ENCODE measurements around the gene NR1H2.

The NR1H2 gene

DNA sequence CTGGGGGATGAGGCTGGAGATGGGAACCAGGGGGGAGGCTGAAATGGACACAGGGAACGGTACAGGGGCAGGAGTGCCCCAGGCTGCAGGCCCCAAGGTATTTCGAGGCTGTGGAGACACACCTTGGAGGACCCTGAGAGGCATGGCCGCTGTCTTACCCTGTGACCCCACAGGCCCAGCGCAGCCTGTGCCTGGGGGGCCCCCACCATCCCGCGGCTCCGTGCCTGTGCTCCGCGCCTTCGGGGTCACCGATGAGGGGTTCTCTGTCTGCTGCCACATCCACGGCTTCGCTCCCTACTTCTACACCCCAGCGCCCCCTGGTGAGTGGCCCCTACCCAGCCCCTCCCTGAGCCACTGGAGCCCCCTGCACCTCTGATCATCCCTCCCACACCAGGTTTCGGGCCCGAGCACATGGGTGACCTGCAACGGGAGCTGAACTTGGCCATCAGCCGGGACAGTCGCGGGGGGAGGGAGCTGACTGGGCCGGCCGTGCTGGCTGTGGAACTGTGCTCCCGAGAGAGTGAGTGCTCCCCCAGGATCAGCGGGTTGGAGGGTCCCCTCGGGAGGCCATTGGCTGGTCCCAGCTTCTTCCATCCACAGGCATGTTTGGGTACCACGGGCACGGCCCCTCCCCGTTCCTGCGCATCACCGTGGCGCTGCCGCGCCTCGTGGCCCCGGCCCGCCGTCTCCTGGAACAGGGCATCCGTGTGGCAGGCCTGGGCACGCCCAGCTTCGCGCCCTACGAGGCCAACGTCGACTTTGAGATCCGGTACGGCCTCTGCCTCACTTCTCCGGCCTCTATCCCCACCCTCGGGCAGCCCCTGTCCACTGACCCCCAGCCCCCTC lies 25.6 kb downstream of the NR1H2 start:
- no peaks in the 10 kb centered on the region for H3K4me1 ChIP-seq (ENCODE audit: low read length)
- no peak overlapping the region for H3K27ac ChIP-seq (ENCODE audit: low read length)
- H4K20me1 ChIP-seq (ENCODE audit: insufficient read depth, low read length), result 0 out of 2 replicates have a peak, but pooled peaks cover 7% of the 10 kb centered on the region
- no peak overlapping the region for H3K4me2 ChIP-seq (ENCODE audit: low read length)
- peaks cover 52% of the 10 kb centered on the region for H3K36me3 ChIP-seq (replicated peaks; ENCODE audit: low read depth, low read length)
- no peak overlapping the region for H3K4me3 ChIP-seq (ENCODE audit: low read length)
- H3K79me2 ChIP-seq (ENCODE audit: low read length), result peaks cover 32% of the 10 kb centered on the region
- H2AFZ ChIP-seq (ENCODE audit: low read depth, low read length), result no peak overlapping the region
- no peak overlapping the region for H3K9ac ChIP-seq (ENCODE audit: low read length)
- H3K9me3 ChIP-seq (ENCODE audit: insufficient read depth, low read length), result no peaks in the 10 kb centered on the region
- no peaks in the 10 kb centered on the region for H3K27me3 ChIP-seq (ENCODE audit: low read depth, low read length)
- TF ChIP-seq EZH2phosphoT487 (IDR thresholded peaks at IDR 0.05; ENCODE audit: low read depth) (no peak), CTCF (IDR thresholded peaks at IDR 0.05; ENCODE audit: low read depth, low read length) (peak; percentile 17; the same call in 1 of the 2 replicates)

- Histone ChIP-seq H3K4me2 (ENCODE audit: low read length) (no peak overlapping the region), H3K9ac (ENCODE audit: low read length) (no peak overlapping the region), H3K79me2 (ENCODE audit: low read length) (peaks cover 24% of the 10 kb centered on the region), H3K4me3 (ENCODE audit: low read length) (no peak overlapping the region), H3K4me1 (ENCODE audit: low read length) (no peaks in the 10 kb centered on the region), H3K36me3 (replicated peaks; ENCODE audit: low read depth, low read length) (peaks cover 56% of the 10 kb centered on the region), H3K9me3 (ENCODE audit: insufficient read depth, low read length) (no peaks in the 10 kb centered on the region), H4K20me1 (ENCODE audit: insufficient read depth, low read length) (0 out of 2 replicates have a peak, but pooled peaks cover 6% of the 10 kb centered on the region), H3K27ac (ENCODE audit: low read length) (no peak overlapping the region), H2AFZ (ENCODE audit: low read depth, low read length) (no peak overlapping the region), H3K27me3 (ENCODE audit: low read depth, low read length) (no peaks in the 10 kb centered on the region)
- no peak for TF ChIP-seq EZH2phosphoT487 (IDR thresholded peaks at IDR 0.05; ENCODE audit: low read depth)
- TF ChIP-seq CTCF (IDR thresholded peaks at IDR 0.05; ENCODE audit: low read depth, low read length), result no peak
Measured at GRCh38 chr19:50402544-50403301, 26.5 kb downstream of the NR1H2 start.

GRCh38 chr19:50406156-50406820 lies 30.0 kb downstream of the NR1H2 start:
- Histone ChIP-seq H3K27ac (ENCODE audit: low read length) (no peak overlapping the region), H2AFZ (ENCODE audit: low read depth, low read length) (no peak overlapping the region), H4K20me1 (ENCODE audit: insufficient read depth, low read length) (no peaks in the 10 kb centered on the region), H3K79me2 (ENCODE audit: low read length) (peaks cover 4% of the 10 kb centered on the region; the same call in 1 of the 2 replicates), H3K4me2 (ENCODE audit: low read length) (no peak overlapping the region), H3K4me3 (ENCODE audit: low read length) (no peak overlapping the region), H3K36me3 (replicated peaks; ENCODE audit: low read depth, low read length) (peaks cover 72% of the 10 kb centered on the region), H3K9me3 (ENCODE audit: insufficient read depth, low read length) (no peaks in the 10 kb centered on the region), H3K4me1 (ENCODE audit: low read length) (no peaks in the 10 kb centered on the region), H3K27me3 (ENCODE audit: low read depth, low read length) (no peaks in the 10 kb centered on the region), H3K9ac (ENCODE audit: low read length) (no peak overlapping the region)
- no peak for TF ChIP-seq CTCF (IDR thresholded peaks at IDR 0.05; ENCODE audit: low read depth, low read length)
- no peak for TF ChIP-seq EZH2phosphoT487 (IDR thresholded peaks at IDR 0.05; ENCODE audit: low read depth)

DNA sequence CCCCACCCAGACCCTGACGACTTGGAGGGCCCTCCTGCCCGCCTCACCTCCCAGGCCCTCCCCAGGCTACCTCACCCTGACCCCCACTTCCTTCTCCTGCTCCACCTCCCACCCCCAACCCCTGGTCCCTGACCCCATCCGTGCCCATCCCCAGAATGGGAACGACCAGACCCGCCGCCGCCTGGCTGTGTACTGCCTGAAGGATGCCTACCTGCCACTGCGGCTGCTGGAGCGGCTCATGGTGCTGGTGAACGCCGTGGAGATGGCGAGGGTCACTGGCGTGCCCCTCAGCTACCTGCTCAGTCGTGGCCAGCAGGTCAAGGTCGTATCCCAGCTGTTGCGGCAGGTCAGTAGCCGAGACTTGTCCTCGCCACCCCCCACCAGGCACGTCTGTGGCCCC lies 30.6 kb downstream of the NR1H2 start:
- no peaks in the 10 kb centered on the region for H4K20me1 ChIP-seq (ENCODE audit: insufficient read depth, low read length)
- H2AFZ ChIP-seq (ENCODE audit: low read depth, low read length), result no peak overlapping the region
- no peaks in the 10 kb centered on the region for H3K27me3 ChIP-seq (ENCODE audit: low read depth, low read length)
- H3K9ac ChIP-seq (ENCODE audit: low read length), result no peak overlapping the region
- H3K4me2 ChIP-seq (ENCODE audit: low read length), result no peak overlapping the region
- no peak for TF ChIP-seq EZH2phosphoT487 (IDR thresholded peaks at IDR 0.05; ENCODE audit: low read depth)
- no peak for TF ChIP-seq CTCF (IDR thresholded peaks at IDR 0.05; ENCODE audit: low read depth, low read length)
- H3K9me3 ChIP-seq (ENCODE audit: insufficient read depth, low read length), result no peaks in the 10 kb centered on the region
- no peaks in the 10 kb centered on the region for H3K4me1 ChIP-seq (ENCODE audit: low read length)
- no peaks in the 10 kb centered on the region for H3K79me2 ChIP-seq (ENCODE audit: low read length)
- H3K4me3 ChIP-seq (ENCODE audit: low read length), result no peak overlapping the region
- peaks cover 70% of the 10 kb centered on the region for H3K36me3 ChIP-seq (replicated peaks; ENCODE audit: low read depth, low read length)
- H3K27ac ChIP-seq (ENCODE audit: low read length), result no peak overlapping the region
